GM19324 (cell line): ENCODE data around the gene LCE3C.
"Not testable (repeated sequence)": the region's sequence is repeated elsewhere in the genome, so short reads cannot be mapped to it uniquely, and the experiment has no call there.

Experiments
- ATAC-seq: cut with Tn5 transposase; IDR thresholded peaks from one replicate; pipeline ENCODE4 v1.9.1; 2021; ENCODE audit warnings: mild to moderate bottlenecking, moderate library complexity; ENCODE audit not compliant: unreplicated experiment, low FRiP score

Gene LCE3C

GRCh38 chr1:152599934-152600333 is at the start of gene LCE3C:
Gene LCE3C (plus strand): TSS chr1:152600234. CDS start chr1:152600732, 498 bp downstream.
- ATAC-seq, result no peak

- ATAC-seq, result no peak
Observed at GRCh38 chr1:152565115-152565514, 34.9 kb upstream of the LCE3C start.

GRCh38 chr1:152565535-152566215 is 34.4 kb upstream of the LCE3C start:
- ATAC-seq, result no peak

GRCh38 chr1:152566681-152567080 is 33.4 kb upstream of the LCE3C start, which contains the start of gene LCE3E:
Gene LCE3E (minus strand): TSS chr1:152566780. CDS start chr1:152566208, 572 bp downstream.
- no peak for ATAC-seq

GRCh38 chr1:152577168-152577567 is 22.9 kb upstream of the LCE3C start:
- ATAC-seq, result no peak

GRCh38 chr1:152579526-152579925 is 20.5 kb upstream of the LCE3C start:
- not testable (repeated sequence) for ATAC-seq

- no peak for ATAC-seq
Observed at GRCh38 chr1:152580433-152580832, 19.6 kb upstream of the LCE3C start, which contains the start of gene LCE3D. Gene LCE3D (minus strand): TSS chr1:152580516. CDS start chr1:152579936, 580 bp downstream.

- ATAC-seq, result no peak
Observed at GRCh38 chr1:152582647-152583046, 17.4 kb upstream of the LCE3C start.

- no peak for ATAC-seq
Observed at GRCh38 chr1:152585586-152585985, 14.4 kb upstream of the LCE3C start.

GRCh38 chr1:152596986-152597385 is 3.0 kb upstream of the LCE3C start:
- ATAC-seq, result no peak

GRCh38 chr1:152613511-152613910 is 13.5 kb downstream of the LCE3C start, which contains the start of gene LCE3B:
Gene LCE3B (plus strand): TSS chr1:152613811. CDS start chr1:152613811, 0 bp downstream.
- no peak for ATAC-seq

- ATAC-seq, result no peak
Observed at GRCh38 chr1:152621993-152622392, 22.0 kb downstream of the LCE3C start.

GRCh38 chr1:152622803-152623202 is 22.8 kb downstream of the LCE3C start, which contains the start of gene LCE3A:
Gene LCE3A (minus strand): TSS chr1:152623103. CDS start chr1:152623103, 0 bp downstream.
- no peak for ATAC-seq

- no peak for ATAC-seq
Observed at GRCh38 chr1:152623203-152623844, 23.3 kb downstream of the LCE3C start.

GRCh38 chr1:152626744-152627143 is 26.7 kb downstream of the LCE3C start:
- no peak for ATAC-seq

- ATAC-seq, result no peak
Observed at GRCh38 chr1:152630596-152630995, 30.6 kb downstream of the LCE3C start.

GRCh38 chr1:152640351-152640750 is 40.3 kb downstream of the LCE3C start:
- no peak for ATAC-seq

- ATAC-seq, result no peak
Observed at GRCh38 chr1:152643945-152644344, 43.9 kb downstream of the LCE3C start.

- no peak for ATAC-seq
Observed at GRCh38 chr1:152645146-152645545, 45.1 kb downstream of the LCE3C start.

GRCh38 chr1:152646656-152647055 is 46.6 kb downstream of the LCE3C start:
- ATAC-seq, result no peak
